SK-N-SH (cell line): ENCODE measurements around the gene SCUBE3. TPM values are rescaled to one million over a fixed set of nuclear protein-coding genes. Genes with fewer than 3 reads are reported as not detected.

ENCODE experiments used
- CTCF ChIA-PET: fragments of 300-600, 350-600 bp; formaldehyde crosslinking; extraction: SDS; loops from one replicate; lab custom pipeline; 2021; lab: Yijun Ruan, JAX
- POLR2A ChIA-PET: fragments of 350-600 bp; sonication (Branson Sonifier 250); formaldehyde crosslinking; extraction: SDS; loops from one replicate; lab custom pipeline; 2020; ENCODE audit warnings: antibody characterized with exemption, inconsistent platforms; lab: Yijun Ruan, JAX
- DNase-seq: peaks from one replicate; pipeline ENCODE4 v3.0.0; 2012
- H2AFZ ChIP-seq: fragments of 200-600 bp; sonication (generic); 2 replicates; pipeline ENCODE4 v1.8.1; 2016; ENCODE audit warnings: antibody characterized with exemption, mild to moderate bottlenecking, low read depth
- H3F3A ChIP-seq: fragments of 200-600 bp; sonication (generic); replicated peaks from 2 replicates; pipeline ENCODE3; 2016; ENCODE audit warnings: antibody characterized with exemption, mild to moderate bottlenecking; ENCODE audit not compliant: insufficient read depth
- H3K27ac ChIP-seq, 2 experiments: fragments of 200-500 bp in 1 of 2; fragments of 200-600 bp in 1 of 2; sonication (Bioruptor generic) in 1 of 2; sonication (generic), shearing (Covaris generic) in 1 of 2; 2 replicates each; pipeline versions ENCODE4 v1.5.1 to v1.6.1; 2014 to 2016; ENCODE audit warnings: low read depth in 2 of 2, inconsistent platforms in 1 of 2, low read length in 1 of 2, mild to moderate bottlenecking in 1 of 2, mixed read lengths in 1 of 2
- H3K27me3 ChIP-seq: fragments of 200-600 bp; sonication (generic), shearing (Covaris generic); 2 replicates; pipeline ENCODE4 v1.6.1; 2016; ENCODE audit warnings: mixed run types; ENCODE audit not compliant: insufficient read depth
- H3K36me3 ChIP-seq, 2 experiments: fragments of 200-500 bp in 1 of 2; fragments of 200-600 bp in 1 of 2; sonication (Bioruptor generic) in 1 of 2; sonication (generic) in 1 of 2; replicated peaks in 1 of 2; 2 replicates each; pipeline versions ENCODE3 to v1.5.1; 2014 to 2016; ENCODE audit warnings: low read length in 1 of 2, mild to moderate bottlenecking in 1 of 2; ENCODE audit not compliant: insufficient read depth in 2 of 2, control insufficient read depth in 1 of 2
- H3K4me1 ChIP-seq, 2 experiments: fragments of 200-500 bp in 1 of 2; fragments of 200-600 bp in 1 of 2; sonication (Bioruptor generic) in 1 of 2; sonication (generic), shearing (Covaris generic) in 1 of 2; 2 replicates each; pipeline versions ENCODE4 v1.5.1 to v1.6.1; 2014 to 2016; ENCODE audit warnings: low read depth in 1 of 2, low read length in 1 of 2, mixed run types in 1 of 2; ENCODE audit not compliant: insufficient read depth in 2 of 2, control insufficient read depth in 1 of 2
- H3K4me2 ChIP-seq: fragments of 200-600 bp; sonication (generic), shearing (Covaris generic); 2 replicates; pipeline ENCODE4 v1.6.1; 2017; ENCODE audit warnings: mixed run types
- H3K4me3 ChIP-seq, 2 experiments: fragments of 200-500 bp in 1 of 2; fragments of 200-600 bp in 1 of 2; sonication (Bioruptor generic) in 1 of 2; sonication (generic), shearing (Covaris generic) in 1 of 2; 2 replicates each; pipeline versions ENCODE4 v1.5.1 to v1.8.1; 2014 to 2016; ENCODE audit warnings: low read depth in 2 of 2, inconsistent platforms in 1 of 2, low read length in 1 of 2, mild to moderate bottlenecking in 1 of 2, mixed read lengths in 1 of 2, moderate library complexity in 1 of 2
- H3K79me2 ChIP-seq: fragments of 200-600 bp; sonication (generic); 2 replicates; pipeline ENCODE4 v1.8.1; 2017; ENCODE audit warnings: mild to moderate bottlenecking; ENCODE audit not compliant: insufficient read depth
- H3K9ac ChIP-seq: fragments of 200-600 bp; sonication (generic); 2 replicates; pipeline ENCODE4 v1.6.1; 2017; ENCODE audit warnings: mixed run types
- H3K9me2 ChIP-seq: fragments of 200-600 bp; sonication (generic); 2 replicates; pipeline ENCODE4 v1.6.1; 2017; ENCODE audit warnings: mixed run types
- H3K9me3 ChIP-seq: fragments of 200-600 bp; sonication (generic); 2 replicates; pipeline ENCODE4 v1.6.1; 2017; ENCODE audit warnings: mixed run types, mild to moderate bottlenecking, moderate library complexity
- H4K20me1 ChIP-seq: fragments of 200-600 bp; sonication (generic); 2 replicates; pipeline ENCODE4 v1.6.1; 2017; ENCODE audit warnings: mild to moderate bottlenecking, mixed run types; ENCODE audit not compliant: insufficient read depth
- EP300 ChIP-seq, 2 experiments: IDR thresholded peaks; 2 replicates each; pipeline versions ENCODE4 v1.4.0 to v1.6.1; 2012; ENCODE audit warnings: borderline replicate concordance in 1 of 2, low read depth in 1 of 2, low read length in 1 of 2
- FOSL2 ChIP-seq: IDR thresholded peaks from 2 replicates; pipeline ENCODE4 v1.4.0; 2012; ENCODE audit warnings: low read depth, mild to moderate bottlenecking, moderate library complexity, borderline replicate concordance
- FOXJ3 ChIP-seq: sonication (generic); formaldehyde crosslinking; IDR thresholded peaks from 2 replicates; pipeline ENCODE4 v1.5.1; 2020; ENCODE audit warnings: mild to moderate bottlenecking, missing genetic modification reagents
- GATA2 ChIP-seq: sonication (generic); formaldehyde crosslinking; IDR thresholded peaks from 2 replicates; pipeline ENCODE4 v1.5.0; 2020; ENCODE audit warnings: mild to moderate bottlenecking, missing genetic modification reagents
- JUND ChIP-seq: IDR thresholded peaks from 2 replicates; pipeline ENCODE4 v1.4.0; 2012
- MXI1 ChIP-seq: IDR thresholded peaks from 2 replicates; pipeline ENCODE4 v1.6.1; 2012; ENCODE audit warnings: mild to moderate bottlenecking, low read depth, low read length, improper control_type of control experiment
- NRF1 ChIP-seq: IDR thresholded peaks from 2 replicates; pipeline ENCODE4 v1.6.1; 2012; ENCODE audit warnings: low read depth, mild to moderate bottlenecking, low read length
- POLR2AphosphoS5 ChIP-seq: IDR thresholded peaks from 2 replicates; pipeline ENCODE4 v1.6.1; 2012; ENCODE audit warnings: low read depth, low read length
- RXRA ChIP-seq: IDR thresholded peaks from 2 replicates; pipeline ENCODE4 v1.4.0; 2012; ENCODE audit warnings: low read depth, mild to moderate bottlenecking, borderline replicate concordance
- SMC3 ChIP-seq: IDR thresholded peaks from 2 replicates; pipeline ENCODE4 v1.6.1; 2012; ENCODE audit warnings: low read depth, low read length, improper control_type of control experiment
- TCF12 ChIP-seq: IDR thresholded peaks from 2 replicates; pipeline ENCODE4 v1.4.0; 2012
- TEAD4 ChIP-seq: IDR thresholded peaks from 2 replicates; pipeline ENCODE4 v1.4.0; 2012; ENCODE audit warnings: mild to moderate bottlenecking, borderline replicate concordance; ENCODE audit not compliant: insufficient read depth
- YY1 ChIP-seq: IDR thresholded peaks from 2 replicates; pipeline ENCODE4 v1.4.0; 2012; ENCODE audit warnings: low read depth, mild to moderate bottlenecking
- WGBS: methylation state at CpG from one replicate; pipeline ENCODE4 v1.1.6; 2017; ENCODE audit warnings: low lambda C conversion rate; 5-methylcytosine and 5-hydroxymethylcytosine counted together
- polyA plus RNA-seq, 3 experiments: library from polyadenylated mRNA; depleted of rRNA; stranded (reverse); fragments of >200 nt; gene quantifications; 2 replicates each; pipeline ENCODE4 v1.2.3, GENCODE V29; 2012
- TF ChIP-seq, protein P1 (sequence below): fragments of 150-350 bp; IDR thresholded peaks from 2 replicates; pipeline ENCODE4 v1.6.1; 2017; ENCODE audit warnings: antibody characterized with exemption, low read length, low read depth, borderline replicate concordance
- TF ChIP-seq, protein P2 (sequence below): fragments of 150-350 bp; IDR thresholded peaks from 2 replicates; pipeline ENCODE4 v1.6.1; 2016; ENCODE audit warnings: mild to moderate bottlenecking, low read depth, low read length
- TF ChIP-seq, protein P3 (sequence below): fragments of 200-600 bp; sonication (generic); IDR thresholded peaks from 2 replicates; pipeline ENCODE4 v1.6.1; 2017; ENCODE audit warnings: antibody characterized with exemption, mild to moderate bottlenecking, moderate library complexity
- TF ChIP-seq, protein P4 (sequence below): IDR thresholded peaks from 2 replicates; pipeline ENCODE4 v1.4.0; 2012; ENCODE audit warnings: low read depth

The SCUBE3 gene
- polyA plus RNA-seq, 1 of the 3 experiments (the other 2 are of a cell fraction): 2.0 TPM

- WGBS: 92% methylated on average over 7 of the region's 7 CpGs
- CTCF ChIA-PET: interaction anchor here (0.8 to 14.0 kb wide), 3 partner anchors 13 to 99 kb away, joined by 3 to 148 read pairs (median 3); no protein-coding TSS in a partner anchor
Observed at GRCh38 chr6:35244551-35244950, 30.8 kb downstream of the SCUBE3 start.

More at GRCh38 chr6:35244551-35244950, 30.8 kb downstream of the SCUBE3 start:
- Histone ChIP-seq H3K79me2 (peaks cover 13% of the 10 kb centered on the region), H4K20me1 (no peaks in the 10 kb centered on the region; the same call in 1 of the 2 replicates), H3K9ac (no peak overlapping the region), H3K27ac (no peak overlapping the region), H3K4me2 (no peak overlapping the region), H2AFZ (no peak overlapping the region), H3K9me2 (no peaks in the 10 kb centered on the region), H3K4me3 (no peak overlapping the region), H3K36me3 (peaks cover 8 to 11% of the 10 kb centered on the region in 2 experiments), H3K4me1 (peaks cover 12 to 14% of the 10 kb centered on the region in 2 experiments; a peak in 2 of 4 replicates), H3K27me3 (no peaks in the 10 kb centered on the region), H3F3A (peaks cover 10% of the 10 kb centered on the region), H3K9me3 (no peaks in the 10 kb centered on the region)
- no peak for TF ChIP-seq EP300 (IDR thresholded peaks at IDR 0.05; ENCODE audit: borderline replicate concordance in 1 of 2, low read depth in 1 of 2, low read length in 1 of 2)
- no peak for TF ChIP-seq JUND
- TF ChIP-seq, protein P1, sequence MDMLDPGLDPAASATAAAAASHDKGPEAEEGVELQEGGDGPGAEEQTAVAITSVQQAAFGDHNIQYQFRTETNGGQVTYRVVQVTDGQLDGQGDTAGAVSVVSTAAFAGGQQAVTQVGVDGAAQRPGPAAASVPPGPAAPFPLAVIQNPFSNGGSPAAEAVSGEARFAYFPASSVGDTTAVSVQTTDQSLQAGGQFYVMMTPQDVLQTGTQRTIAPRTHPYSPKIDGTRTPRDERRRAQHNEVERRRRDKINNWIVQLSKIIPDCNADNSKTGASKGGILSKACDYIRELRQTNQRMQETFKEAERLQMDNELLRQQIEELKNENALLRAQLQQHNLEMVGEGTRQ: no peak
- TF ChIP-seq MXI1: no peak
- TF ChIP-seq NRF1: no peak
- no peak for TF ChIP-seq TCF12
- TF ChIP-seq, protein P2, sequence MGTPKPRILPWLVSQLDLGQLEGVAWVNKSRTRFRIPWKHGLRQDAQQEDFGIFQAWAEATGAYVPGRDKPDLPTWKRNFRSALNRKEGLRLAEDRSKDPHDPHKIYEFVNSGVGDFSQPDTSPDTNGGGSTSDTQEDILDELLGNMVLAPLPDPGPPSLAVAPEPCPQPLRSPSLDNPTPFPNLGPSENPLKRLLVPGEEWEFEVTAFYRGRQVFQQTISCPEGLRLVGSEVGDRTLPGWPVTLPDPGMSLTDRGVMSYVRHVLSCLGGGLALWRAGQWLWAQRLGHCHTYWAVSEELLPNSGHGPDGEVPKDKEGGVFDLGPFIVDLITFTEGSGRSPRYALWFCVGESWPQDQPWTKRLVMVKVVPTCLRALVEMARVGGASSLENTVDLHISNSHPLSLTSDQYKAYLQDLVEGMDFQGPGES: no peak
- no peak for TF ChIP-seq FOXJ3 (CRISPR knock-in tag)
- no peak for TF ChIP-seq TEAD4
- no peak for TF ChIP-seq SMC3
- TF ChIP-seq YY1: no peak
- no peak for TF ChIP-seq GATA2 (CRISPR knock-in tag)
- no peak for TF ChIP-seq POLR2AphosphoS5
- TF ChIP-seq, protein P3, sequence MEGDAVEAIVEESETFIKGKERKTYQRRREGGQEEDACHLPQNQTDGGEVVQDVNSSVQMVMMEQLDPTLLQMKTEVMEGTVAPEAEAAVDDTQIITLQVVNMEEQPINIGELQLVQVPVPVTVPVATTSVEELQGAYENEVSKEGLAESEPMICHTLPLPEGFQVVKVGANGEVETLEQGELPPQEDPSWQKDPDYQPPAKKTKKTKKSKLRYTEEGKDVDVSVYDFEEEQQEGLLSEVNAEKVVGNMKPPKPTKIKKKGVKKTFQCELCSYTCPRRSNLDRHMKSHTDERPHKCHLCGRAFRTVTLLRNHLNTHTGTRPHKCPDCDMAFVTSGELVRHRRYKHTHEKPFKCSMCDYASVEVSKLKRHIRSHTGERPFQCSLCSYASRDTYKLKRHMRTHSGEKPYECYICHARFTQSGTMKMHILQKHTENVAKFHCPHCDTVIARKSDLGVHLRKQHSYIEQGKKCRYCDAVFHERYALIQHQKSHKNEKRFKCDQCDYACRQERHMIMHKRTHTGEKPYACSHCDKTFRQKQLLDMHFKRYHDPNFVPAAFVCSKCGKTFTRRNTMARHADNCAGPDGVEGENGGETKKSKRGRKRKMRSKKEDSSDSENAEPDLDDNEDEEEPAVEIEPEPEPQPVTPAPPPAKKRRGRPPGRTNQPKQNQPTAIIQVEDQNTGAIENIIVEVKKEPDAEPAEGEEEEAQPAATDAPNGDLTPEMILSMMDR: no peak
- TF ChIP-seq, protein P4, sequence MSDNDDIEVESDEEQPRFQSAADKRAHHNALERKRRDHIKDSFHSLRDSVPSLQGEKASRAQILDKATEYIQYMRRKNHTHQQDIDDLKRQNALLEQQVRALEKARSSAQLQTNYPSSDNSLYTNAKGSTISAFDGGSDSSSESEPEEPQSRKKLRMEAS: no peak
- no peak for TF ChIP-seq FOSL2
- no peak for TF ChIP-seq RXRA
- no peak for DNase-seq
- POLR2A ChIA-PET: no interaction called here
